Right lobe of liver (tissue), 4 donors: ENCODE data around the gene DNPH1.

Source experiments
- POLR2A ChIP-seq: fragments of 450-650 bp; IDR thresholded peaks from one replicate; pipeline ENCODE4 v1.6.1; 2017; ENCODE audit warnings: antibody characterized with exemption, mild to moderate bottlenecking
- TF ChIP-seq, protein P1 (sequence below), 4 donors: fragments of 200-600 bp in 3 of 4; fragments of 450-650 bp in 1 of 4; IDR thresholded peaks; one replicate each; pipeline versions ENCODE4 v1.5.1 to v1.8.0; 2016 to 2022; ENCODE audit warnings: antibody characterized with exemption in 4 of 4, mild to moderate bottlenecking in 2 of 4
- donor health status: DM: no; HTN: no; CAD: no.
- donor health status: DM: no; HTN: no; CAD: no.
- donor health status: DM: no; HTN: yes; CAD: no.

DNA sequence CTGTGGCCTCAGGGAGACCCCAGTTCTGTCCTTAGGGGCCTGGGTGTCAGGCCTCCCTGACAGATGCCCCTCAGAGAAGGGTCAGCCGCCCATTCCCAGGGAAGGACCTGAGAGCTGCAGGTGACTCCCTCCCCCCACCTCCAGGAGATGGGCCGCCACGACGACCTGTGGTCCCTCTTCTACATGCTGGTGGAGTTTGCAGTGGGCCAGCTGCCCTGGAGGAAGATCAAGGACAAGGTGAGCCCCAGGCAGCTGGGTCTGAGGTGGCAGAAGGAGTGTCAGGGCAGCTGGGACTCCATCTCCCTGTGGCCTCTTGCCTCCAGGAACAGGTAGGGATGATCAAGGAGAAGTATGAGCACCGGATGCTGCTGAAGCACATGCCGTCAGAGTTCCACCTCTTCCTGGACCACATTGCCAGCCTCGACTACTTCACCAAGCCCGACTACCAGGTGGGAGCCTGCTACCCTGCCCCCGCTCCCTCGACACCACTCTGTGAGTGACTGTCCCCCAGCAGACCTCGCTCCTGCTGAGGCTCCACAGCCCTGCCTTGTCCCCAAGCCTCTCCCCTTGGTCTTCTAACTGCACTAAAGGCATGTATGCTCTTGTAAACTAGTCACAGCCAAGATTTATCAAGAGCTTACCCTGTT is 26.2 kb upstream of the DNPH1 start:
- TF ChIP-seq, protein P1, sequence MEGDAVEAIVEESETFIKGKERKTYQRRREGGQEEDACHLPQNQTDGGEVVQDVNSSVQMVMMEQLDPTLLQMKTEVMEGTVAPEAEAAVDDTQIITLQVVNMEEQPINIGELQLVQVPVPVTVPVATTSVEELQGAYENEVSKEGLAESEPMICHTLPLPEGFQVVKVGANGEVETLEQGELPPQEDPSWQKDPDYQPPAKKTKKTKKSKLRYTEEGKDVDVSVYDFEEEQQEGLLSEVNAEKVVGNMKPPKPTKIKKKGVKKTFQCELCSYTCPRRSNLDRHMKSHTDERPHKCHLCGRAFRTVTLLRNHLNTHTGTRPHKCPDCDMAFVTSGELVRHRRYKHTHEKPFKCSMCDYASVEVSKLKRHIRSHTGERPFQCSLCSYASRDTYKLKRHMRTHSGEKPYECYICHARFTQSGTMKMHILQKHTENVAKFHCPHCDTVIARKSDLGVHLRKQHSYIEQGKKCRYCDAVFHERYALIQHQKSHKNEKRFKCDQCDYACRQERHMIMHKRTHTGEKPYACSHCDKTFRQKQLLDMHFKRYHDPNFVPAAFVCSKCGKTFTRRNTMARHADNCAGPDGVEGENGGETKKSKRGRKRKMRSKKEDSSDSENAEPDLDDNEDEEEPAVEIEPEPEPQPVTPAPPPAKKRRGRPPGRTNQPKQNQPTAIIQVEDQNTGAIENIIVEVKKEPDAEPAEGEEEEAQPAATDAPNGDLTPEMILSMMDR (IDR thresholded peaks at IDR 0.05) = no peak
- no peak for TF ChIP-seq POLR2A
